Cerebellar nuclear complex (tissue), 1 donor: Measurements from ENCODE around the gene GIT2.
"Not testable (repeated sequence)": the region's sequence is repeated elsewhere in the genome, so short reads cannot be mapped to it uniquely, and the experiment has no call there.

Experiments used
- DNase-seq, 2 experiments: peaks; one replicate each; lab custom pipeline; 2025; lab: John Stamatoyannopoulos, UW

GIT2 gene

GRCh38 chr12:110005319-110005973 is 9.3 kb upstream of the GIT2 start:
- DNase-seq: no peak

GRCh38 chr12:110004598-110004997 is 8.4 kb upstream of the GIT2 start:
- no peak for DNase-seq

- no peak for DNase-seq
These were observed 6.7 kb upstream of the GIT2 start for GRCh38 chr12:110002676-110003515.

- DNase-seq: no peak
These were observed 5.4 kb upstream of the GIT2 start for GRCh38 chr12:110001596-110001995.

- DNase-seq: no peak
These were observed 3.9 kb upstream of the GIT2 start for GRCh38 chr12:109999983-110000505.

GRCh38 chr12:109999649-109999971 is 3.4 kb upstream of the GIT2 start:
- no peak for DNase-seq

- DNase-seq: peak; percentile 53 to 74
These were observed 2.9 kb upstream of the GIT2 start, which contains the start of gene ANKRD13A for GRCh38 chr12:109998904-109999648. TSS of gene ANKRD13A (plus strand) at chr12:109999430. CDS start at chr12:109999689, 259 bp downstream.

GRCh38 chr12:109998241-109998903 is 2.2 kb upstream of the GIT2 start:
- no peak for DNase-seq

GRCh38 chr12:109997393-109997792 is 1.2 kb upstream of the GIT2 start:
- DNase-seq: no peak

GRCh38 chr12:109996483-109996853 is 300 bp upstream of the GIT2 start:
- DNase-seq: no peak

GRCh38 chr12:109995361-109995685 is 845 bp downstream of the GIT2 start:
- DNase-seq: no peak

GRCh38 chr12:109994401-109995175 is 1.6 kb downstream of the GIT2 start:
- no peak for DNase-seq

- DNase-seq: no peak
These were observed 3.1 kb downstream of the GIT2 start for GRCh38 chr12:109993091-109993490.

- no peak for DNase-seq
These were observed 4.6 kb downstream of the GIT2 start for GRCh38 chr12:109991586-109991985.

- no peak for DNase-seq
These were observed 6.8 kb downstream of the GIT2 start for GRCh38 chr12:109989380-109989779.

- DNase-seq: no peak
These were observed 7.3 kb downstream of the GIT2 start for GRCh38 chr12:109988903-109989302.

- no peak for DNase-seq
These were observed 7.9 kb downstream of the GIT2 start for GRCh38 chr12:109988274-109988673.

GRCh38 chr12:109987615-109988014 is 8.6 kb downstream of the GIT2 start:
- no peak for DNase-seq

- not testable (repeated sequence) for DNase-seq
These were observed 9.9 kb downstream of the GIT2 start for GRCh38 chr12:109986236-109986635.

- no peak for DNase-seq
These were observed 12.6 kb downstream of the GIT2 start for GRCh38 chr12:109983432-109984142.

GRCh38 chr12:109982210-109982609 is 14.0 kb downstream of the GIT2 start:
- no peak for DNase-seq
